ENCODE results near the gene HTR3B. TPM values are rescaled to one million over a fixed set of nuclear protein-coding genes. Genes with fewer than 3 reads are reported as not detected.
"Not testable (repeated sequence)": the region's sequence is repeated elsewhere in the genome, so short reads cannot be mapped to it uniquely, and the experiment has no call there.

The HTR3B gene
- total RNA-seq, 1 donor from 2014 or later: not detected

DNA sequence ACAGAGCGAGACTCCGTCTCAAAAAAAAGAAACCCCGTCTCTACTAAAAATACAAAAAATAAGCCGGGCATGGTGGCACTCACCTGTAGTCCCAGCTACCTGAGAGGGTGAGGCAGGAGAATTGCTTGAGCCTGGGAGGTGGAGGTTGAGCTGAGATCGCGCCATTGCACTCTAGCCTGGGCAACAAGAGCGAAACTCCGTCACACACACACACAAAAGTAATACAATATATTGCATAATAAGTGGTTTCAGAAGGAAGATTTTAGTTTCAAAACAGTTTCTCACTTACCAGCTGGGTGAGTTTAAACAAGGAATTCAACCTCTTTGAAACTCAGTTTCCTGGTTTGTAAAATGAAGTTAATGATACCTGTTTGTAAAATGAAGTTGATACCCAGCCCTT, 37.7 kb downstream of the HTR3B start:
- Mint-ChIP-seq H3K4me3 (ENCODE audit: unreplicated experiment) (no peak overlapping the region), H3K4me1 (ENCODE audit: low read depth) (no peaks in the 10 kb centered on the region), H3K9me3 (ENCODE audit: low read depth) (no peaks in the 10 kb centered on the region), H3K27me3 (ENCODE audit: low read depth) (peaks cover 23% of the 10 kb centered on the region), H3K36me3 (ENCODE audit: low read depth) (no peaks in the 10 kb centered on the region), H3K27ac (ENCODE audit: unreplicated experiment) (no peak overlapping the region)
- TF ChIP-seq, protein P1, sequence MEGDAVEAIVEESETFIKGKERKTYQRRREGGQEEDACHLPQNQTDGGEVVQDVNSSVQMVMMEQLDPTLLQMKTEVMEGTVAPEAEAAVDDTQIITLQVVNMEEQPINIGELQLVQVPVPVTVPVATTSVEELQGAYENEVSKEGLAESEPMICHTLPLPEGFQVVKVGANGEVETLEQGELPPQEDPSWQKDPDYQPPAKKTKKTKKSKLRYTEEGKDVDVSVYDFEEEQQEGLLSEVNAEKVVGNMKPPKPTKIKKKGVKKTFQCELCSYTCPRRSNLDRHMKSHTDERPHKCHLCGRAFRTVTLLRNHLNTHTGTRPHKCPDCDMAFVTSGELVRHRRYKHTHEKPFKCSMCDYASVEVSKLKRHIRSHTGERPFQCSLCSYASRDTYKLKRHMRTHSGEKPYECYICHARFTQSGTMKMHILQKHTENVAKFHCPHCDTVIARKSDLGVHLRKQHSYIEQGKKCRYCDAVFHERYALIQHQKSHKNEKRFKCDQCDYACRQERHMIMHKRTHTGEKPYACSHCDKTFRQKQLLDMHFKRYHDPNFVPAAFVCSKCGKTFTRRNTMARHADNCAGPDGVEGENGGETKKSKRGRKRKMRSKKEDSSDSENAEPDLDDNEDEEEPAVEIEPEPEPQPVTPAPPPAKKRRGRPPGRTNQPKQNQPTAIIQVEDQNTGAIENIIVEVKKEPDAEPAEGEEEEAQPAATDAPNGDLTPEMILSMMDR (IDR thresholded peaks at IDR 0.05): no peak
- no peak for DNase-seq (ENCODE audit: low spot score)

DNA sequence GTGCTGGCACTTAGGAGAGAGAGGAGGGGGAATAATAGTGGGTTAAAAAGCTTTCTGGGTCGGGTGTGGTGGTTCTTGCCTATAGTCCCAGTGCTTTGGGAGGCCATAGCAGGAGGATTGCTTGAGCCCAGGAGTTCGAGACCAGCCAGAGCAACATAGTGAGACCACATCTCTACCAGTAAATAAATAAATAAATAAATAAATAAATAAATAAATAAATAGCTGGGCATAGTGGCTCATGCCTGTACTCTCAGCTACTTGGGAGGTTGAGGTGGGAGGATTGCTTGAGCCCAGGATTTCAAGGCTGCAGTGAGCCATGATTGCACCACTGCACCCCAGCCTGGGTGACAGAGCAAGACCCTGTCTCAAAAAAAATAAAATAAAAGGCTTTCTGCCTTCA, 41.6 kb downstream of the HTR3B start:
- H3K4me1 Mint-ChIP-seq (ENCODE audit: low read depth); H3K4me3 Mint-ChIP-seq (ENCODE audit: unreplicated experiment); H3K36me3 Mint-ChIP-seq (ENCODE audit: low read depth); DNase-seq (ENCODE audit: low spot score); H3K27ac Mint-ChIP-seq (ENCODE audit: unreplicated experiment); H3K9me3 Mint-ChIP-seq (ENCODE audit: low read depth): not testable (repeated sequence)
- peaks cover 33% of the 10 kb centered on the region for H3K27me3 Mint-ChIP-seq (ENCODE audit: low read depth)

DNA sequence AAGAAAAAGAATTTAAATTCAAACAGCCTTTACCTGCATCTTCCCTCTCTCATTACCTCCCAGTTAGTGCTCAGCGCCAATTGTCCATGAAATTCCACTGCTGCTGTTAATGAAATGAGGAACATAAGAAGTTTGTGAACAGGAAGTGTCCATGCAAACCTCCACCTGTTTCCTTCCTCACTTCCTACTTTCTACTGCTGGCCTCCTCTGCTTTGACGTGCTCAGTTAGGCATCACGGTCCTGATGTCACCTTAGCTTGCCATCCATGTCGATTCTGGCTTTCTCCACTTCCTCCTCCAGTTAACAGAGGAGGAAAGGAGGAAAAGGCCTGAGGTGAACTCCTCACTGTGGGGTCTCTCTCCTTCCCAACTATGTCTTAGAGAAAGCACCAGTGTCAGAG, 43.4 kb downstream of the HTR3B start:
- TF ChIP-seq, protein P1 (IDR thresholded peaks at IDR 0.05): no peak
- no peaks in the 10 kb centered on the region for H3K9me3 Mint-ChIP-seq (ENCODE audit: low read depth)
- H3K36me3 Mint-ChIP-seq (ENCODE audit: low read depth): no peaks in the 10 kb centered on the region
- peaks cover 47% of the 10 kb centered on the region for H3K27me3 Mint-ChIP-seq (ENCODE audit: low read depth)
- no peaks in the 10 kb centered on the region for H3K4me1 Mint-ChIP-seq (ENCODE audit: low read depth)
- no peak overlapping the region for H3K4me3 Mint-ChIP-seq (ENCODE audit: unreplicated experiment)
- no peak for DNase-seq (ENCODE audit: low spot score)
- no peak overlapping the region for H3K27ac Mint-ChIP-seq (ENCODE audit: unreplicated experiment)

DNA sequence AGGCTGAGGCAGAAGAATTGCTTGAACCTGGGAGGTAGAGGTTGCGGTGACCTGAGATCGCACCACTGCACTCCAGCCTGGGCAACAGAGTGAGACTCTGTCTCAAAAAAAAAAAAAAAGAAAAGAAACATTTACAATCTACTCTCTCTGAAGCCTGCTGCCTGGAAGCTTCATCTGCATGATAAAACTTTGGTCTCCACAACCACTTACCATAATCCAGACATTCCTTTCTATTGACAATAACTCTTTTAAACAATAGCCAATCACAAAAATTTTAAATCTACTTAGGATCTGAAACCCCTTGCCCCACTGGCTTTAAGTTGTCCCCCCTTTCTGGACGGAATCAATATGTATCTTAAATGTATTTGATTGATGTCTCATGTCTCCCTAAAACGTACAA, 45.3 kb downstream of the HTR3B start:
- H3K27ac Mint-ChIP-seq (ENCODE audit: unreplicated experiment): no peak overlapping the region

DNA sequence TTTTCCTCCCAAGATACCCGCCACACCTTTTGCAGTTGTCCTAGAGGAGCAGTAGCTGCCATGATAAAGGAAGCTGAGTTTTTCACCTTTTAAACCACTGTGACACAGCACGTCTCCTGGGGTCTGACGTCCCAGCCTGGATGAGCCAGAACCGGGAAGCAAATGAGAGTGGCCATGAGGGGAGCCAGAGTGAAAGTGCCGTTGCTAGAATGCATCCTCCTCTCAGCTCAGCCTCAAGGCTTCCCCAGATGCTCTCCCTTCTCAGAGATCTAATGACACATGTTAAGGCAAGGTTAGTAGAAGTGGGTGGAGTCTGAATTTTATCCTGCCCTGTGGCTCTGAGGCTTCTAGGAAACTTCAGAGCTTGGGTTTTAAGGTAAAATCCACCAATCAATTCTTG, 46.9 kb downstream of the HTR3B start:
- Mint-ChIP-seq H3K27ac (ENCODE audit: unreplicated experiment) (no peak overlapping the region), H3K4me3 (ENCODE audit: unreplicated experiment) (no peak overlapping the region), H3K4me1 (ENCODE audit: low read depth) (no peaks in the 10 kb centered on the region), H3K9me3 (ENCODE audit: low read depth) (no peaks in the 10 kb centered on the region), H3K27me3 (ENCODE audit: low read depth) (peaks cover 62% of the 10 kb centered on the region), H3K36me3 (ENCODE audit: low read depth) (no peaks in the 10 kb centered on the region)
- TF ChIP-seq, protein P1 (IDR thresholded peaks at IDR 0.05): no peak
- DNase-seq (ENCODE audit: low spot score): no peak

More for the DNA sequence above, 45.3 kb downstream of the HTR3B start:
- no peaks in the 10 kb centered on the region for H3K4me1 Mint-ChIP-seq (ENCODE audit: low read depth)
- no peak for DNase-seq (ENCODE audit: low spot score)
- TF ChIP-seq, protein P1 (IDR thresholded peaks at IDR 0.05): no peak
- H3K9me3 Mint-ChIP-seq (ENCODE audit: low read depth): no peaks in the 10 kb centered on the region
- H3K36me3 Mint-ChIP-seq (ENCODE audit: low read depth): no peaks in the 10 kb centered on the region
- H3K4me3 Mint-ChIP-seq (ENCODE audit: unreplicated experiment): no peak overlapping the region
- H3K27me3 Mint-ChIP-seq (ENCODE audit: low read depth): peaks cover 62% of the 10 kb centered on the region

DNA sequence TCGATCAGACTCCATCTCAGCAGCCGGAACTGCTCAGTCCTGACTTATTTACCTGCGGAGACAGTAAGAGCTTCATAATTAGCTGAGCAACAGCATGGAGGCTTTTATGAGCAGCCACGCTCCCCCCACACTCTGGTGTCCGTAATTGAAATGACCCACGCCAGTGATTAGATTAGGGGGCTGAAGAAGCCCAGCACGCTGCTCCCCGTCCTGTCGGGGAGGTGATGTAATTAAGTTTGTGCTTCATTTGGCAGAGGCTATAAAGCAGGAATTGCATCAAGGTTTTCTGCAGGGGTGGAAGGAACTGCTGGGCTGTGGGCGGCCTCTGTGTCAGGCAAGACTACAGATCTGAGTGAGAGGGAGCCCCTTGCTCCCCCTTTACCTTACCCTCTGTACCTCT, 47.5 kb downstream of the HTR3B start:
- no peak overlapping the region for H3K27ac Mint-ChIP-seq (ENCODE audit: unreplicated experiment)
- H3K36me3 Mint-ChIP-seq (ENCODE audit: low read depth): no peaks in the 10 kb centered on the region
- no peaks in the 10 kb centered on the region for H3K9me3 Mint-ChIP-seq (ENCODE audit: low read depth)
- H3K27me3 Mint-ChIP-seq (ENCODE audit: low read depth): peaks cover 63% of the 10 kb centered on the region
- H3K4me3 Mint-ChIP-seq (ENCODE audit: unreplicated experiment): no peak overlapping the region
- TF ChIP-seq, protein P1 (IDR thresholded peaks at IDR 0.05): no peak
- no peak for DNase-seq (ENCODE audit: low spot score)
- H3K4me1 Mint-ChIP-seq (ENCODE audit: low read depth): no peaks in the 10 kb centered on the region
